DOHH2 (cell line): ENCODE results near the gene NOP16.

ENCODE experiments used
- EZH2phosphoT487 ChIP-seq: fragments of 200-600 bp; sonication (generic); IDR thresholded peaks from 2 replicates; pipeline ENCODE4 v1.6.1; 2017; ENCODE audit warnings: borderline replicate concordance, mild to moderate bottlenecking, antibody characterized with exemption, low read length, moderate library complexity, mixed read lengths
- TF ChIP-seq, protein P1 (sequence below): fragments of 200-600 bp; sonication (generic); IDR thresholded peaks from one replicate; pipeline ENCODE4 v1.5.1; 2014; ENCODE audit warnings: antibody characterized with exemption, mild to moderate bottlenecking, low read depth, low read length; ENCODE audit not compliant: poor library complexity, severe bottlenecking

DNA sequence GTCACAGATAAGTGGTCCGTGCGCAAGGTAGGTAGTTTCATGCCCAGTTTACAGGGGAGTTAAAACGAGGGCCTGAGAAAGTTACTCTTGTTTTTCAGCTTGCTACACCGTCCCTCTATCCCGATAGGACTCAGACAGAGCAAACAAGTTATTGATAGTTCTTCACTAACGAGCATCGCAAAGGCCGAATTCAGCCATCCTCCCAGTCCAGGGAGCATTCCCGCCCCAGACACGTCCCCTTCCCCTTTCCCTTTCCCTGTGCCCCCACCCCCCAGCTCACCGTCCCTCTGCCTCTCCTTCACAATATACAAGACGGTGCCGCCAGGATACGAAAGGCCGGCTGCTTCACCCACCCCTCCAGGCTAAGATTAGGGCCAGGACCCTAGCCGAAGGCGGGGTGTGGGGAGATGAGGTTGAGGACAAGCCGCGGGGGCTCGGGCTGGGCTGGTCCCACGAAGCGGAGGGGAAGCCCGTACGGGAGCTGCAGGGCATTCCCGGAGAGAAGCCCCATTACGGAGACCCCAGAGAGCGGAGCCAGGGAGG lies 27.4 kb downstream of the NOP16 start:
- TF ChIP-seq, protein P1, sequence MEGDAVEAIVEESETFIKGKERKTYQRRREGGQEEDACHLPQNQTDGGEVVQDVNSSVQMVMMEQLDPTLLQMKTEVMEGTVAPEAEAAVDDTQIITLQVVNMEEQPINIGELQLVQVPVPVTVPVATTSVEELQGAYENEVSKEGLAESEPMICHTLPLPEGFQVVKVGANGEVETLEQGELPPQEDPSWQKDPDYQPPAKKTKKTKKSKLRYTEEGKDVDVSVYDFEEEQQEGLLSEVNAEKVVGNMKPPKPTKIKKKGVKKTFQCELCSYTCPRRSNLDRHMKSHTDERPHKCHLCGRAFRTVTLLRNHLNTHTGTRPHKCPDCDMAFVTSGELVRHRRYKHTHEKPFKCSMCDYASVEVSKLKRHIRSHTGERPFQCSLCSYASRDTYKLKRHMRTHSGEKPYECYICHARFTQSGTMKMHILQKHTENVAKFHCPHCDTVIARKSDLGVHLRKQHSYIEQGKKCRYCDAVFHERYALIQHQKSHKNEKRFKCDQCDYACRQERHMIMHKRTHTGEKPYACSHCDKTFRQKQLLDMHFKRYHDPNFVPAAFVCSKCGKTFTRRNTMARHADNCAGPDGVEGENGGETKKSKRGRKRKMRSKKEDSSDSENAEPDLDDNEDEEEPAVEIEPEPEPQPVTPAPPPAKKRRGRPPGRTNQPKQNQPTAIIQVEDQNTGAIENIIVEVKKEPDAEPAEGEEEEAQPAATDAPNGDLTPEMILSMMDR: no peak
- TF ChIP-seq EZH2phosphoT487: no peak
